ENCODE measurements around the gene SHROOM4.

SHROOM4 gene

DNA sequence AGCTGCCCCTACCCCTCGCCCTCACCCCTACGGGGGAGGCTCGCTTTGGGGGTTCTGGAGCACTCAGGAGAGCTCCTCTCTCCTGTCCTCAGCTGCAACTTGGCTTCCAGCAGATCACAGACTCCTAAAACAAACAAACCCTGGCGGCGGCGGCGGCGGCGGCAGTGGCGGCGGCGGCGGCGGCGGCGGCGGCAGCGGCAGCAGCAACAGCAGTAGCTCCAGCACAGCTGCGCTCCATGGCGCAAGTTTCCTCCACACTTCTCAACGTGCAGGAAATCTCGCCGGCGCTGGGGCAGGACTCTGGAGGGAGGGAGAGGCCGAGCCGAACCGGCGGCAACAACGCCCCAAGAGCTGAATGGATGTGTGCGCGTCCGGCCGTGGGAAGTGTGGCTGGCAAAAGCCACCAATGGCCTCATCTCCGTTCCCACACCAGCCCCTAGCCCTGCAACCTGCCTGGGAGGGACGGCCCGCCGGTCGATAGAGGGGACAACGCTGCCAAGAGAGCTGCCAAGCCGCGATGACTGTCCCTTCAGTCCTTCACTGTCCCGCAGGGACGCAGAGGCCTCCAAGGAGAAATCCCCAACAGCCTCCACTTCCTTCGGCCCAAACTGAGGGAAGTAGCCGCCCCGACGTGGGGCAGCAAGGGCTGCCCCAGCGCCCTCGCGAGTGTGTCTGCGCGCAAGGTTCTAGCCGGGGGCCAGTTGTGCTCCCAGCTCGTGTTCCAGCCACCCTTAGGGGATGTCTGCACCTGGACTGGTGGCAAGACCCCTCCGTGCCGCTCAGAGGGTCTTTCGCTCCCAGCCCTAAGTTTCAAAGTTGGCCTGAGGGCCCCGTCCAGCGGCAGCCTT is 775 bp downstream of the SHROOM4 start:
- Mint-ChIP-seq H3K4me1 (no peaks in the 10 kb centered on the region), H3K36me3 (no peaks in the 10 kb centered on the region), H3K4me3 (no peak overlapping the region), H3K27me3 (peaks cover 49% of the 10 kb centered on the region), H3K27ac (no peak overlapping the region), H3K9me3 (no peaks in the 10 kb centered on the region)
- DNase-seq: no peak
- CTCF ChIA-PET: no interaction called here

DNA sequence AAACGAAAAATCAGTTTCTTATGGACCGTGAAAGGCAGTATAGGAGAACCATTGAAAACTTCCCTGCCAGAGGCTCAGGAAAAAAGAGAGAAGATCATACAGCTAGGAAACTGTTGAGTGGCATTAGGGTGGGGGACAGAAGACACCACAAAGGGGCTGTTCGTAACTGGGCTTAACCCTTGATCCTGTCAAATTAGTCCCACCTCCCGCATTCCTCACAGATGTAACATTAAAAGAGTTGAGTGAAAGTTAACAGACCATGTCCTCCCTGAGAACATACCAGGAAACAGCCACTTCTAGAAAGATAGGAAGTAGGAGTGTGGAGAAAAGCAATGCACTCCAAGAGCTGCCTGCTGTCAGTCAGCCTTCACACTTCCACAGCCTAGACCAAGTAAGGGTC is 8.7 kb downstream of the SHROOM4 start:
- Mint-ChIP-seq H3K27ac (no peak overlapping the region), H3K4me1 (no peaks in the 10 kb centered on the region), H3K9me3 (no peaks in the 10 kb centered on the region), H3K36me3 (no peaks in the 10 kb centered on the region), H3K27me3 (peaks cover 2% of the 10 kb centered on the region), H3K4me3 (no peak overlapping the region)
- DNase-seq: no peak
- CTCF ChIA-PET: no interaction called here

DNA sequence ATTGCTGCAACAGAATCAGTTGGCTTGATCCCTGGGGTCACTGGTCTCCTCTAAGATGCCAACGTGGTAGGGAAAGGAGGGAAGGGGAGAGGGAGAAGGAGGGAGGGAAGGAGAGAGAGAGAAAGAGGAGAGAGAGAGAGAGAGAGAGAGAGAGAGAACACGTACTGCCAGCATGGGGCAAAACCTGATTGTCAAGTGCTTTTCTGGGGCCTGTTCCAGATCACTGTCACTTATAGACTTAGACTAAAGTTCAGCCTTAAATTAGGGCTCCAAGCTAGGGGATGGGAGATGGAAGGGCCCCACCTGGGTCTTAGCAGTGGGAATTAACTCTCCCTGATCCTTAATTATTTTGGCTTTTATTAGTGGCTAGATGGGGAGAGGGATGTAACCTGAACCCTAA is 12.9 kb downstream of the SHROOM4 start:
- no peak for DNase-seq
- H3K27ac Mint-ChIP-seq: no peak overlapping the region
- no peaks in the 10 kb centered on the region for H3K9me3 Mint-ChIP-seq
- CTCF ChIA-PET: no interaction called here
- H3K36me3 Mint-ChIP-seq: no peaks in the 10 kb centered on the region
- H3K4me3 Mint-ChIP-seq: no peak overlapping the region
- H3K4me1 Mint-ChIP-seq: no peaks in the 10 kb centered on the region
- no peaks in the 10 kb centered on the region for H3K27me3 Mint-ChIP-seq

DNA sequence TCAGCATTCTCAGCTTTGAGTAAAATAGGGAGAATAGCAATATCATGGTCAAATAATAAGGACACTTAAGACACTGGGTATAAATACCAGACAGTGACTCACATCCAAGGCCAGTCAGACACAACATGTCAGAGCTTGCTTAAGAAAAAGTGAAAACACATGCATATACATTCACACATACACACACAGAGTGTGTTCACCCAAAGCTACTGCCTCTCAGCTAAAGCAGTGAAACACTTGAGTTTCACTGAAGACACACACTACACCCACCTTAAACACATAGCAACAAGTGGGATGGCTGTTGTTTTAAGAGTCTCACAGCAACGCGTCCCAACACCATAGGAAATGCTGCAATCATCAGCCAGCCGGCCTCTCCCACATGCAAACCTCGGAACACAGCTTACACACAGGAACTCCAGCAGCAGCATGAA is 14.4 kb downstream of the SHROOM4 start:
- no peak overlapping the region for H3K4me3 Mint-ChIP-seq
- H3K36me3 Mint-ChIP-seq: no peaks in the 10 kb centered on the region
- no peak for DNase-seq
- CTCF ChIA-PET: no interaction called here
- no peaks in the 10 kb centered on the region for H3K9me3 Mint-ChIP-seq
- no peaks in the 10 kb centered on the region for H3K27me3 Mint-ChIP-seq
- no peak overlapping the region for H3K27ac Mint-ChIP-seq
- H3K4me1 Mint-ChIP-seq: no peaks in the 10 kb centered on the region

DNA sequence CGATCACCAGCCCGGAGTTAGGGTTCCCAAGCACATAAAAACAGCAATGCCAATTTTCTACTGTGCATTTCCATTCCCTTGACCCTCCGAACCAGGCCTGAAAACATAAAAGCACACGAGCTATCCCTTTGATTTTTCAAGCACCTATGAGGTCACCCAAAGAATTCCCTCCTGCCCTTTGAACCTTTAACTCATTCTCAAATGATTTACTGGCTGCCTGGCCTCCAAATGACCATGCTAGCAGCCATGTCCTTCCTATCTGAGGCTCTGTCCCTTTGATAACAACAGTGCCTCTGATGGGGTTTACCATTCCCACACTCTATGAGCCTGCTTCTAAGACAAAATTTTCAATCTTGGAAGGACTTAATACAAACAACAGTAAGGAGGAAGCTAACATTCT is 15.2 kb downstream of the SHROOM4 start:
- Mint-ChIP-seq H3K27ac (no peak overlapping the region), H3K36me3 (no peaks in the 10 kb centered on the region), H3K9me3 (no peaks in the 10 kb centered on the region), H3K4me3 (no peak overlapping the region), H3K4me1 (no peaks in the 10 kb centered on the region), H3K27me3 (no peaks in the 10 kb centered on the region)
- no peak for DNase-seq
- CTCF ChIA-PET: no interaction called here

DNA sequence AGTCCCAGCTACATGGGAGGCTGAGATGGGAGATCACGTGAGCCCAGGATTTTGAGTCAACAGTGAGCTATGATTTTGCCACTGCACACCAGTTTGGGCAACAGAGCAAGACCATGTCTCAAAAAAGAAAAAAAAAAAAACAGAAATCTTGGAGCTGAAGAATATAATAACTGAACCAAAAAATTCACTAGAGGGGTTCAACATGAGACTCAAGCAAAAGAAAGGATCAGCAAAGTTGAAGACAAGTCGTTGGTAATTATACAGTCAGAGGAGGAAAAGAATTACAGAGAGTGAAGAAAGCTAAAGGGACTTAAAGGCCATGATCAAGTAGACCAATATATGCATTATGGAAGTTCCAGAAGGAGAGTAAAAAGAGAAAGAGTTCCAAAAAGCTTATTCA is 26.9 kb downstream of the SHROOM4 start:
- H3K4me1 Mint-ChIP-seq: no peaks in the 10 kb centered on the region
- H3K9me3 Mint-ChIP-seq: no peaks in the 10 kb centered on the region
- CTCF ChIA-PET: no interaction called here
- H3K27ac Mint-ChIP-seq: no peak overlapping the region
- DNase-seq: no peak
- H3K4me3 Mint-ChIP-seq: no peak overlapping the region
- no peaks in the 10 kb centered on the region for H3K36me3 Mint-ChIP-seq
- H3K27me3 Mint-ChIP-seq: no peaks in the 10 kb centered on the region

DNA sequence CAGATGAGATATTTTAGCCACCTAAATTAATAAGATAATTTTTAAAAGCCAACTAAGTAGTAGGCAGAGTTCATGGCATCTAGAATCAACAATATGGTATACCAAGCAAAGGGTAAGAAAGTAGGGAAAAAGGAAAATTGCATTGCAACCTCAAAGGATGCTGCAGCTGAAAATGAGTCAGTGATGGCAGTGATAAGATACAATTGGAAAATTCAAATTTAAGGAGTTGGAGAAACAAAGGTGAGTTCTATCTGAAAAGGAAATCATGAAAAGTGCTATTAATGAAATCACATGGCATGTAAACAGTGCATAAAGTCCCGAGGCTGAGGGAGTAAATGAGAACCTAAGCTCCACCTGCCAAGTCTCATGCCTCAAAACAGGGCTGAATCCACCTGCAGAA is 33.9 kb downstream of the SHROOM4 start:
- H3K27me3 Mint-ChIP-seq: no peaks in the 10 kb centered on the region
- H3K4me1 Mint-ChIP-seq: no peaks in the 10 kb centered on the region
- H3K27ac Mint-ChIP-seq: no peak overlapping the region
- CTCF ChIA-PET: no interaction called here
- no peaks in the 10 kb centered on the region for H3K36me3 Mint-ChIP-seq
- no peaks in the 10 kb centered on the region for H3K9me3 Mint-ChIP-seq
- no peak overlapping the region for H3K4me3 Mint-ChIP-seq
- DNase-seq: no peak

DNA sequence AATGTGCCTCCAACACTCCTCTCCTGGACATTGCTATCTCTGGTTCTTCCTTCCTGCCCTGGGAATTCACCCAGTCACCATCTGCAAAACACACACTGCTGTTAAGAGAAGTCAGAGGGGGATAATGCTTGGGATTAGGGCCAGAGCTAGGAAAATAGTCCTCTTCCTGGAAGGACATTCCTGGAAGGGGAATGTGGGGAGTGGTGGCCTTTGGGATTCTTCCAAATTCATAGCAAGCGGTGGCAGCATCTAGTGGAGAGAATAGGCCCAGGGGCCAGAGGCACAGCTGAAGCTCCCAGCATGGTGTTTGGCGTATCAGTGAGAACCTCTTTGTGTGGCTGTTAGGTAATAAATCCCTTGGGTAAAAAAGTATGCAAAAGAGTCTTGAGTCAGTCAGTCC is 34.3 kb downstream of the SHROOM4 start:
- CTCF ChIA-PET: no interaction called here
- H3K4me3 Mint-ChIP-seq: no peak overlapping the region
- no peaks in the 10 kb centered on the region for H3K9me3 Mint-ChIP-seq
- no peaks in the 10 kb centered on the region for H3K4me1 Mint-ChIP-seq
- no peak for DNase-seq
- peak overlapping the region; percentile 5 for H3K27ac Mint-ChIP-seq
- no peaks in the 10 kb centered on the region for H3K27me3 Mint-ChIP-seq
- H3K36me3 Mint-ChIP-seq: no peaks in the 10 kb centered on the region

DNA sequence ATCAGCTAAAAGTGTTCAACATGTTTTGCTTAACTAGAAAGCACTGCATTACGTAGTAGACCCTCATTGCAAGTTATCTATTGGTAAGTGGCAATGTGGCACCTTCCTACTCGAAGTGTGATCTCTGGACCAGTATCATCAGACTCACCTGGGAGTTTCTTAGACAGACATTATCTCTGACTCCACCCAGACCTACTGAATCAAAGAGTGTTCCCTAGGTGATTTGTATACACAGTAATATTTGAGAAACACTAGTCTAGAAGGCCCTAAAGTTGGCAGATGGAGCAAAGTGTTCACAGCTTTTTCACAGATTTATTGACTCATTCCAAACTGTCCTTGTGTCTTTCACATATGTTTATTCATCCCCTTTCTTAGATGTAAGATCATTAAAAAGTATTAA is 35.7 kb downstream of the SHROOM4 start:
- Mint-ChIP-seq H3K9me3 (no peaks in the 10 kb centered on the region), H3K27ac (no peak overlapping the region), H3K36me3 (no peaks in the 10 kb centered on the region), H3K4me1 (no peaks in the 10 kb centered on the region), H3K4me3 (no peak overlapping the region), H3K27me3 (no peaks in the 10 kb centered on the region)
- DNase-seq: no peak
- CTCF ChIA-PET: no interaction called here

DNA sequence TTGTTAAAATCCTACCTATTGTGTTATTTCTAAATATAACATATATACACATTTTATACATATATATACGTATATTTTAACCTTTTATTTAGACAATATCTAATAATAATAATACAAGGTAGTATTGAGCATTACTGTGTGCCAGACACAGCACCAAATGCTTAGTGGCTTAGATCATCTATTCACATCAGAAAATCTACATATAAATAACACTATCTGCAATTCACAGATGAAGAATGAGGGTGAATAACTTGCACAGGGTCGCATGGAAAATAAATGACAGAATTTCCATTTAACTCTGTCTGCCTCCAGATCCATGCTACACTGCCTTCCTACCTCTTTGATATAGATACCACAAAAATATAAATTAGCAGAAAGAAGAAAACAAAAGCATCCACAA is 37.7 kb downstream of the SHROOM4 start:
- H3K4me1 Mint-ChIP-seq: no peaks in the 10 kb centered on the region
- H3K27ac Mint-ChIP-seq: no peak overlapping the region
- no peaks in the 10 kb centered on the region for H3K36me3 Mint-ChIP-seq
- DNase-seq: no peak
- no peak overlapping the region for H3K4me3 Mint-ChIP-seq
- no peaks in the 10 kb centered on the region for H3K27me3 Mint-ChIP-seq
- CTCF ChIA-PET: no interaction called here
- H3K9me3 Mint-ChIP-seq: no peaks in the 10 kb centered on the region

DNA sequence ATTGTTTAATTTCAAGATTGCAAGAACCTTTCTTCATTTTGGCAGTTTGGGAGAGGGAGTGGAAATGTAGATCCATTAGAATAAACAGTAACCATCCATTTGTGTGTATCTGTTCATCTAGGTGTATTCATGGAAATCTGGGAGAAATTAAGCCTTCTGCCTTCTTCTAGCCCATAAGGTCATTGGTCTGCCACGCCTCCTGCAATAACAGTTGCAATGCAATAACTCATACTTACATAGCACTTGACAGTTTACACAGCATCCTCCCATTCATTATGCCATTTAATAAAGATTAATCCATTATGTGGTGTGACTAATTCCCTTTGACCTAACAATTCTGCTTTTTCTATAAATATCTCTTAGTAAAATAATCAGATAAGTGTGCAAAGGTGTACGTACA is 42.6 kb downstream of the SHROOM4 start:
- Mint-ChIP-seq H3K9me3 (no peaks in the 10 kb centered on the region), H3K4me3 (no peak overlapping the region), H3K27me3 (no peaks in the 10 kb centered on the region), H3K4me1 (no peaks in the 10 kb centered on the region), H3K36me3 (no peaks in the 10 kb centered on the region), H3K27ac (no peak overlapping the region)
- no peak for DNase-seq
- CTCF ChIA-PET: no interaction called here

DNA sequence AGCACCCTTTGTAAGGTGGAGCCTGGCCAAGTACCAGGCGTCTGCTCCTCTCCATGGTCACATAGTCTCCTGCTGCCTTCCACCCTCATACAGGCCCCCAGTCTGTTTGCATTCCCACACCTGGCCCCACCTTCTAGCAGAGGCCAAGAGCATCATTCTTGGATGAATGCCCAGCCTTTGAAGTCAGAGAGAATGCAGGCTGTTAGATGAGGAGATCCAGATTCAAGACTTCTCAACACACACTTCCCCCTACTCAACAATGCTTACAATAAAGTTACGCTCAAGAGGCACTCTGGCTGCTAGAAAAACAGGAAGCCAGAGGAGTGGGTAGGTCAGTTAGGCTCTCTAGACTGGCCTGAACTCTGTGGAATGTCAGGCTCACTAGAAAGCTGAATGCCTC is 43.3 kb downstream of the SHROOM4 start:
- CTCF ChIA-PET: no interaction called here
- H3K4me3 Mint-ChIP-seq: no peak overlapping the region

DNA sequence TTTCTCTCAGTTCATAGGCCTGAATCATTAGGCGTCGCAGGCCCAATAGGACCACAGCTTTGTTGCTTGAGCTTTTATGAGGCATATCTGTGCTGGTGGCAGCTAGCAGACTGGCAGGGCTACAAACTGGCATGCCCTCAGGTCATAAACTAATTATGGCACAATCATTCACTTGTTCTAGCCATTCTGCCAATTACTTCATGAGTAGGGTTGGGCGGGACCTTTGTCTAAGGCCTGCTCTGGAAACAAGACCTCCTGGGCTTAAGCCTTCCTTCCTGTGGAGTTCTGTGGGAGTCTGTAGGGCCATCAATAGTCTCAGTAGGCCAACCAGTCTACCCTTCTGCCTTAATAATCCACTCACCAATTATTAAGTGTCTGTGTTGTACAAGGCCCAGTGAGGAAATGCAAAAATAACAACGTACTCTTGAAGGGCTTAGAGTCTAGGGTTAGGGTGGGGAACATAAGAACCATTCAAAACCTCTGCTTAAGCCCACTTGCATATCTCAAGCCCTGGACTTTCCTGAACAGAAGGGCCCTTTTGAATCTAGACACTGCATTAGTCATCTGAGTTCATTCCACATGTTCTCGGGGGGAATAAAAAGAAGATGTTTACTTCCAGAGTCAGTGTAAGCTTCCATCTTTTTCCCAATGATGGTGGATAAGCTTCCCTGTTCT is 44.5 kb downstream of the SHROOM4 start:
- CTCF ChIA-PET: no interaction called here
- H3K4me3 Mint-ChIP-seq: no peak overlapping the region
- H3K4me1 Mint-ChIP-seq: no peaks in the 10 kb centered on the region
- H3K27me3 Mint-ChIP-seq: no peaks in the 10 kb centered on the region
- no peak for DNase-seq
- no peak overlapping the region for H3K27ac Mint-ChIP-seq
- H3K36me3 Mint-ChIP-seq: no peaks in the 10 kb centered on the region
- no peaks in the 10 kb centered on the region for H3K9me3 Mint-ChIP-seq

More for the DNA sequence above, 43.3 kb downstream of the SHROOM4 start:
- H3K27me3 Mint-ChIP-seq: no peaks in the 10 kb centered on the region
- H3K9me3 Mint-ChIP-seq: no peaks in the 10 kb centered on the region
- no peaks in the 10 kb centered on the region for H3K36me3 Mint-ChIP-seq
- no peaks in the 10 kb centered on the region for H3K4me1 Mint-ChIP-seq
- no peak overlapping the region for H3K27ac Mint-ChIP-seq
- no peak for DNase-seq

DNA sequence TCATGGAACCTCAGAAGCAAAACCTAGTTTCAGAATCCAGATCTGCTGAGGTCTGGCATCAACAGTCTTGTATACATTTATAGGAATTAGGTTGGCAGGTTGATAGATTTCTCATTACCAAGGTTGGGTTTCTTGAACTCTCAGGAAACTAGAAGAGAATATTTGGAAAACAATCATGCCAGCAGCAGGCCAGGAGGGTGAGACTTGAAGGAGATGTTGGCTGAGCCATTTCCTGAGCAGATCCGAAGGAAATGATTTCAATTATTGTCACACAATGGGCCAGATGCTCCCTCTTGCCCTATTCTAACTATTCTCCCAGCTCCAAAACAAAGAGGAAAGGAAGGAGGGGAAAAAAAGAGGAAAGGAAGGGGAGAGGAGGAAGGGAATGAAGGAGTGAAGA is 45.2 kb downstream of the SHROOM4 start:
- H3K36me3 Mint-ChIP-seq: no peaks in the 10 kb centered on the region
- DNase-seq: no peak
- no peaks in the 10 kb centered on the region for H3K27me3 Mint-ChIP-seq
- no peak overlapping the region for H3K27ac Mint-ChIP-seq
- CTCF ChIA-PET: no interaction called here
- H3K4me3 Mint-ChIP-seq: no peak overlapping the region
- H3K4me1 Mint-ChIP-seq: no peaks in the 10 kb centered on the region
- no peaks in the 10 kb centered on the region for H3K9me3 Mint-ChIP-seq

DNA sequence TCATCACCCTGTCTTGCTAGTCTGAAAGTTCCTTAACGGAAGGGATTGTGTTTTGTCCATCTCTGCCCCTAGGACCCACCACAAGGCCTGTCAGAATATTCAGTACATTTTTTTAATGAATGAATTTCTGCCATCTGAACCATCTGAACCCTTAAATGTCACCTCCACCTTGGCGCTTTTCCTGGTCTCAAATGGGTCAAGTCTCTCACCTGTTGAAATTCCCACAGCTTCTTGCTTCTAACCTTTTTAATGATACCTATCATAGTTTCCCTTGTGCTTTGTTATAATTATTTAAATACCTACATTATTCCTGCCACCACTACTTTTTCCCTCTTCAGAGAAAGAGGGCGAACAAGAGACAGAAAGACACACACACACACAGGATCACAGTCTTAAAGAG is 48.0 kb downstream of the SHROOM4 start:
- Mint-ChIP-seq H3K36me3 (no peaks in the 10 kb centered on the region), H3K4me1 (no peaks in the 10 kb centered on the region), H3K27me3 (no peaks in the 10 kb centered on the region), H3K27ac (no peak overlapping the region), H3K4me3 (no peak overlapping the region), H3K9me3 (no peaks in the 10 kb centered on the region)
- CTCF ChIA-PET: no interaction called here
- no peak for DNase-seq

Measured in activated naive CD4-positive, alpha-beta T cell treated with anti-CD3 and anti-CD28 coated beads, Interleukin-2, amount 10 ng/mL, durations not matched to agents 7 days and 5 days (primary cell).